Esophagus squamous epithelium (tissue), 5 donors: Measurements from ENCODE around the gene TPSG1. TPM values are rescaled to one million over a fixed set of nuclear protein-coding genes. Genes with fewer than 3 reads are reported as not detected.

Experiments used
- DNase-seq: peaks from one replicate; lab custom pipeline; 2025; lab: John Stamatoyannopoulos, UW
- H3K27ac ChIP-seq, 4 donors: fragments of 200-600 bp; sonication (generic); one replicate each; pipeline ENCODE4 v1.5.1; 2016 to 2019; ENCODE audit warnings: mild to moderate bottlenecking in 1 of 4
- H3K27me3 ChIP-seq, 4 donors: fragments of 200-600 bp; sonication (generic); 1 replicate in 3 of 4; 2 replicates in 1 of 4; pipeline versions ENCODE4 v1.5.1 to v1.6.0; 2017 to 2021; ENCODE audit warnings: antibody characterized with exemption in 1 of 4
- H3K36me3 ChIP-seq, 3 donors: fragments of 200-600 bp; sonication (generic); one replicate each; pipeline ENCODE4 v1.5.1; 2016 to 2019
- H3K4me1 ChIP-seq, 3 donors: fragments of 200-600 bp; sonication (generic); one replicate each; pipeline ENCODE4 v1.5.1; 2017 to 2019
- H3K4me3 ChIP-seq, 4 donors: fragments of 200-600 bp; sonication (generic); 1 replicate in 3 of 4; 2 replicates in 1 of 4; pipeline ENCODE4 v1.5.1; 2016 to 2019; ENCODE audit warnings: mild to moderate bottlenecking in 2 of 4, moderate library complexity in 1 of 4
- H3K9me3 ChIP-seq, 3 donors: fragments of 200-600 bp; sonication (generic); one replicate each; pipeline ENCODE4 v1.5.1; 2016 to 2019
- CTCF ChIP-seq, 6 experiments: fragments of 450-650 bp in 4 of 6; fragments of 200-600 bp in 2 of 6; sonication (generic) in 2 of 6; IDR thresholded peaks; one replicate each; pipeline ENCODE4 v1.5.1; 2016 to 2019; ENCODE audit warnings: antibody characterized with exemption in 6 of 6, mild to moderate bottlenecking in 4 of 6, moderate library complexity in 4 of 6
- POLR2A ChIP-seq, 4 donors: fragments of 450-650 bp; IDR thresholded peaks; one replicate each; pipeline ENCODE4 v1.6.1; 2017; ENCODE audit warnings: antibody characterized with exemption in 4 of 4, mild to moderate bottlenecking in 4 of 4, moderate library complexity in 3 of 4
- WGBS, 2 donors: methylation state at CpG; one replicate each; pipeline ENCODE4 v1.1.5; 2018; 5-methylcytosine and 5-hydroxymethylcytosine counted together
- intact Hi-C: fragments of 100-400 bp; cut with DNase I; formaldehyde crosslinking; loops from one replicate; pipeline ENCODE4 v1.15.0; 2022
- total RNA-seq, 4 donors: library from RNA; depleted of rRNA; stranded (reverse); fragments of >200 nt; gene quantifications; one replicate each; pipeline ENCODE4 v1.1.0, GENCODE V29; 2016
- donor health status: DM: yes; HTN: yes; CAD: no.

TPSG1 gene
- total RNA-seq, 4 donors from 2014 or later, result 0.27 TPM; not detected in 3

- no peak overlapping the region for H3K27ac ChIP-seq
- TF ChIP-seq POLR2A (IDR thresholded peaks at IDR 0.05) (no peak), CTCF (IDR thresholded peaks at IDR 0.05) (no peak)
- H3K36me3 ChIP-seq, result peaks cover 0 to 13% (median 0%) of the 10 kb centered on the region in 3 donors
- H3K27me3 ChIP-seq, result peaks cover 0 to 20% (median 0%) of the 10 kb centered on the region in 4 donors
- intact Hi-C loops, result no loop called here
- H3K4me1 ChIP-seq, result no peaks in the 10 kb centered on the region
- DNase-seq, result no peak
- 80 to 87% methylated on average over 3 to 29 of the region's 48 CpGs for WGBS, 2 donors
- no peaks in the 10 kb centered on the region for H3K9me3 ChIP-seq
- no peak overlapping the region for H3K4me3 ChIP-seq
Measured at GRCh38 chr16:1220841-1221627, 4.0 kb downstream of the TPSG1 start.

GRCh38 chr16:1220098-1220728, 4.9 kb downstream of the TPSG1 start:
- 80% methylated on average over 14 of the region's 55 CpGs; no CpG with 5 or more reads in 1 of the 2 donors for WGBS, 2 donors
- Histone ChIP-seq H3K27ac (no peak overlapping the region), H3K4me3 (no peak overlapping the region), H3K36me3 (peaks cover 0 to 17% (median 0%) of the 10 kb centered on the region in 3 donors), H3K4me1 (no peaks in the 10 kb centered on the region), H3K27me3 (peaks cover 0 to 15% (median 0%) of the 10 kb centered on the region in 4 donors), H3K9me3 (no peaks in the 10 kb centered on the region)
- TF ChIP-seq POLR2A (IDR thresholded peaks at IDR 0.05) (no peak), CTCF (IDR thresholded peaks at IDR 0.05) (no peak)
- no peak for DNase-seq
- intact Hi-C loops, result no loop called here

- no peak for DNase-seq
- Histone ChIP-seq H3K4me1 (no peaks in the 10 kb centered on the region), H3K36me3 (peaks cover 0 to 28% (median 0%) of the 10 kb centered on the region in 3 donors), H3K9me3 (no peaks in the 10 kb centered on the region), H3K27ac (no peak overlapping the region), H3K4me3 (no peak overlapping the region), H3K27me3 (peaks cover 0 to 7% (median 0%) of the 10 kb centered on the region in 4 donors)
- WGBS, 2 donors, result 61 to 82% methylated on average over 6 to 7 of the region's 24 CpGs
- TF ChIP-seq POLR2A (IDR thresholded peaks at IDR 0.05) (no peak), CTCF (IDR thresholded peaks at IDR 0.05) (no peak)
- intact Hi-C loops, result no loop called here
Measured at GRCh38 chr16:1218930-1219611, 6.0 kb downstream of the TPSG1 start.

- no peaks in the 10 kb centered on the region for H3K9me3 ChIP-seq
- no peaks in the 10 kb centered on the region for H3K4me1 ChIP-seq
- peaks cover 0 to 7% (median 0%) of the 10 kb centered on the region in 4 donors for H3K27me3 ChIP-seq
- DNase-seq, result no peak
- peaks cover 0 to 33% (median 0%) of the 10 kb centered on the region in 3 donors for H3K36me3 ChIP-seq
- no peak for TF ChIP-seq CTCF (IDR thresholded peaks at IDR 0.05)
- WGBS, 2 donors, result 78 to 86% methylated on average over 21 to 25 of the region's 49 CpGs
- no peak overlapping the region for H3K27ac ChIP-seq
- no peak overlapping the region for H3K4me3 ChIP-seq
- intact Hi-C loops, result no loop called here
Measured at GRCh38 chr16:1218061-1218929, 6.8 kb downstream of the TPSG1 start.
